Muscle of arm (tissue), 12 donors: Measurements from ENCODE around the gene EEF1AKMT4. TPM values are rescaled to one million over a fixed set of nuclear protein-coding genes. Genes with fewer than 3 reads are reported as not detected.

Source experiments
- DNase-seq: peaks from one replicate; pipeline ENCODE4 v3.0.0-alpha.2; 2013
- polyA plus RNA-seq, 12 donors: library from polyadenylated mRNA; unstranded; fragments of 120-200 nt; gene quantifications; one replicate each; pipeline ENCODE4 v1.2.1, GENCODE V29; 2013; ENCODE audit not compliant: insufficient read length in 12 of 12

The EEF1AKMT4 gene
- polyA plus RNA-seq, 12 donors = 0.84 to 2.5 (median 1.4) TPM; not detected in 2

GRCh38 chr3:184296616-184297015 is 47.1 kb downstream of the EEF1AKMT4 start:
- DNase-seq = no peak

- DNase-seq = peak; percentile 95
Measured at GRCh38 chr3:184298759-184299487, 49.5 kb downstream of the EEF1AKMT4 start, which contains the start of gene PSMD2. Gene PSMD2, plus strand, starts transcription at chr3:184299241. Its CDS starts 26 bp downstream, at chr3:184299267.

GRCh38 chr3:184299488-184300377 is 50.3 kb downstream of the EEF1AKMT4 start:
- no peak for DNase-seq

GRCh38 chr3:184300378-184300720 is 50.9 kb downstream of the EEF1AKMT4 start:
- no peak for DNase-seq

- no peak for DNase-seq
Measured at GRCh38 chr3:184305577-184305976, 56.1 kb downstream of the EEF1AKMT4 start.

- no peak for DNase-seq
Measured at GRCh38 chr3:184306341-184306972, 57.0 kb downstream of the EEF1AKMT4 start.

GRCh38 chr3:184307915-184308314 is 58.4 kb downstream of the EEF1AKMT4 start:
- DNase-seq = no peak

Other genes starting within 250 kb of the EEF1AKMT4 start
- gene ABCC5, start 231.8 kb upstream of the EEF1AKMT4 start, polyA plus RNA-seq = 10 to 100 TPM in 11 of 12 donors, not detected in 1; 17.0 to 42.6 (median 25.5) TPM
- not detected for gene HTR3D, start 217.9 kb upstream of the EEF1AKMT4 start, polyA plus RNA-seq
- gene HTR3C, start 196.6 kb upstream of the EEF1AKMT4 start, polyA plus RNA-seq = not detected
- under 1 TPM in 2 of 12 donors, not detected in 10; 0.09 to 0.21 TPM for gene HTR3E, start 152.6 kb upstream of the EEF1AKMT4 start, polyA plus RNA-seq
- gene EIF2B5, start 114.3 kb upstream of the EEF1AKMT4 start, polyA plus RNA-seq = 10 to 100 TPM in 11 of 12 donors, not detected in 1; 32.5 to 47.9 (median 36.3) TPM
- gene DVL3, start 94.3 kb upstream of the EEF1AKMT4 start, polyA plus RNA-seq = 100 to 1,000 TPM in 1 of 12 donors, 10 to 100 TPM in 10, not detected in 1; 65.3 to 104 (median 83.6) TPM
- 100 to 1,000 TPM in 11 of 12 donors, not detected in 1; 170 to 233 (median 199) TPM for gene AP2M1, start 74.8 kb upstream of the EEF1AKMT4 start, polyA plus RNA-seq
- gene ABCF3, start 63.5 kb upstream of the EEF1AKMT4 start, polyA plus RNA-seq = 10 to 100 TPM in 11 of 12 donors, not detected in 1; 35.8 to 55.4 (median 43.2) TPM
- gene VWA5B2, start 20.1 kb upstream of the EEF1AKMT4 start, polyA plus RNA-seq = 1 to 10 TPM in 1 of 12 donors, under 1 TPM in 10, not detected in 1; 0.18 to 3.1 (median 0.43) TPM
- gene ALG3, start 710 bp upstream of the EEF1AKMT4 start, polyA plus RNA-seq = 10 to 100 TPM in 11 of 12 donors, not detected in 1; 19.4 to 37.9 (median 22.4) TPM
- gene CAMK2N2, start 11.9 kb downstream of the EEF1AKMT4 start, polyA plus RNA-seq = under 1 TPM in 4 of 12 donors, not detected in 8; 0.12 to 0.34 (median 0.15) TPM
- gene ECE2, start 26.4 kb downstream of the EEF1AKMT4 start, polyA plus RNA-seq = under 1 TPM in 1 of 12 donors, not detected in 11; 0.43 TPM
- gene PSMD2, start 49.6 kb downstream of the EEF1AKMT4 start, polyA plus RNA-seq = 100 to 1,000 TPM in 11 of 12 donors, not detected in 1; 144 to 202 (median 165) TPM
- gene EIF4G1, start 64.9 kb downstream of the EEF1AKMT4 start, polyA plus RNA-seq = 100 to 1,000 TPM in 11 of 12 donors, not detected in 1; 140 to 297 (median 177) TPM
- 10 to 100 TPM in 6 of 12 donors, 1 to 10 TPM in 5, not detected in 1; 9.3 to 12.9 (median 10.5) TPM for gene FAM131A, start 87.9 kb downstream of the EEF1AKMT4 start, polyA plus RNA-seq
- 10 to 100 TPM in 1 of 12 donors, 1 to 10 TPM in 10, not detected in 1; 1.9 to 13.6 (median 3.6) TPM for gene CLCN2, start 111.9 kb downstream of the EEF1AKMT4 start, polyA plus RNA-seq
- gene POLR2H, start 112.0 kb downstream of the EEF1AKMT4 start, polyA plus RNA-seq = 10 to 100 TPM in 11 of 12 donors, not detected in 1; 35.9 to 64.8 (median 44.4) TPM
- 1 to 10 TPM in 10 of 12 donors, not detected in 2; 1.5 to 2.2 (median 2.0) TPM for gene THPO, start 128.5 kb downstream of the EEF1AKMT4 start, polyA plus RNA-seq
- 10 to 100 TPM in 11 of 12 donors, not detected in 1; 14.6 to 38.9 (median 18.3) TPM for gene CHRD, start 130.4 kb downstream of the EEF1AKMT4 start, polyA plus RNA-seq